Fibroblast of lung (primary cell): ENCODE results near the gene PRDX4. TPM values are rescaled to one million over a fixed set of nuclear protein-coding genes. Genes with fewer than 3 reads are reported as not detected.

Experiments used
- DNase-seq, 2 donors: peaks; one replicate each; pipeline versions ENCODE4 v3.0.0 to v3.0.0-alpha.2; 2010; ENCODE audit warnings: low read depth in 2 of 2
- H2AFZ ChIP-seq: 2 replicates; pipeline ENCODE4 v1.5.1; 2012; ENCODE audit warnings: low read length, control low read depth, inconsistent platforms
- H3K27ac ChIP-seq: 2 replicates; pipeline ENCODE4 v1.5.1; 2011; ENCODE audit warnings: low read length, control low read depth; ENCODE audit not compliant: insufficient read depth
- H3K27me3 ChIP-seq: 2 replicates; pipeline ENCODE4 v1.5.1; 2011; ENCODE audit warnings: mild to moderate bottlenecking, low read length; ENCODE audit not compliant: control insufficient read depth, insufficient read depth
- H3K36me3 ChIP-seq: 2 replicates; pipeline ENCODE4 v1.5.1; 2011; ENCODE audit warnings: low read length; ENCODE audit not compliant: control insufficient read depth, insufficient read depth
- H3K4me1 ChIP-seq: 2 replicates; pipeline ENCODE4 v1.5.1; 2011; ENCODE audit warnings: low read length; ENCODE audit not compliant: control insufficient read depth, insufficient read depth; ENCODE audit errors: extremely low read depth
- H3K4me2 ChIP-seq: 2 replicates; pipeline ENCODE4 v1.5.1; 2011; ENCODE audit warnings: low read length, control low read depth; ENCODE audit not compliant: insufficient read depth; ENCODE audit errors: extremely low read depth
- H3K4me3 ChIP-seq, 4 experiments: fragments of 200-600 bp in 1 of 4; sonication (generic) in 1 of 4; replicated peaks in 1 of 4; 2 replicates each; pipeline ENCODE4 v1.5.1; 2011 to 2016; ENCODE audit warnings: low read length in 4 of 4, low read depth in 3 of 4, mild to moderate bottlenecking in 3 of 4, control low read depth in 2 of 4, inconsistent platforms in 1 of 4, mixed read lengths in 1 of 4; ENCODE audit not compliant: insufficient read depth in 1 of 4; ENCODE audit errors: control extremely low read depth in 1 of 4
- H3K79me2 ChIP-seq: 2 replicates; pipeline ENCODE4 v1.5.1; 2012; ENCODE audit warnings: mild to moderate bottlenecking, low read length, inconsistent platforms; ENCODE audit not compliant: control insufficient read depth, insufficient read depth
- H3K9ac ChIP-seq: 2 replicates; pipeline ENCODE4 v1.5.1; 2011; ENCODE audit warnings: mild to moderate bottlenecking, low read length, control low read depth; ENCODE audit not compliant: insufficient read depth
- H3K9me3 ChIP-seq: 2 replicates; pipeline ENCODE4 v1.5.1; 2012; ENCODE audit warnings: low read depth, low read length; ENCODE audit not compliant: control insufficient read depth, insufficient read depth
- H4K20me1 ChIP-seq: 2 replicates; pipeline ENCODE4 v1.5.1; 2011; ENCODE audit warnings: low read length; ENCODE audit not compliant: control insufficient read depth, insufficient read depth; ENCODE audit errors: extremely low read depth
- CTCF ChIP-seq, 2 donors: IDR thresholded peaks in 1 of 2; conservative IDR thresholded peaks in 1 of 2; 1 replicate in 1 of 2; 2 replicates in 1 of 2; pipeline ENCODE4 v1.5.1; 2011 to 2012; ENCODE audit warnings: low read length in 2 of 2, control low read depth in 1 of 2, inconsistent platforms in 1 of 2, low read depth in 1 of 2, mild to moderate bottlenecking in 1 of 2
- EZH2 ChIP-seq: IDR thresholded peaks from 2 replicates; pipeline ENCODE4 v1.5.1; 2012; ENCODE audit warnings: low read length, control low read depth, mild to moderate bottlenecking; ENCODE audit errors: missing control alignments
- polyA plus RNA-seq, 2 donors: library from polyadenylated mRNA; depleted of rRNA in 1 of 2; stranded (reverse) in 1 of 2; unstranded in 1 of 2; fragments of >200 nt; gene quantifications; 2 replicates each; pipeline ENCODE4 v1.2.1, GENCODE V29; 2011 to 2012; ENCODE audit warnings: missing spikeins in 1 of 2
- total RNA-seq: library from RNA; depleted of rRNA; stranded (reverse); fragments of >200 nt; gene quantifications from 2 replicates; pipeline ENCODE4 v1.2.1, GENCODE V29; 2014

PRDX4 gene
- total and polyA plus RNA-seq, 2 donors (not counting 1 experiment from before 2014, with no cell fraction given): 163 to 189 TPM

GRCh38 chrX:23661671-23662070 is 5.6 kb upstream of the PRDX4 start:
- TF ChIP-seq CTCF (conservative IDR thresholded peaks at IDR 0.05 in 1 of 2, IDR thresholded peaks at IDR 0.05 in 1 of 2; ENCODE audit: low read depth in 1 of 2, low read length in 2 of 2) (no peak), EZH2 (no peak)
- Histone ChIP-seq H4K20me1 (no peaks in the 10 kb centered on the region), H3K9ac (no peak overlapping the region), H3K9me3 (no peaks in the 10 kb centered on the region), H3K27ac (no peak overlapping the region), H3K4me1 (no peaks in the 10 kb centered on the region), H2AFZ (no peak overlapping the region), H3K4me2 (no peak overlapping the region), H3K36me3 (no peaks in the 10 kb centered on the region), H3K4me3 (no peak overlapping the region), H3K27me3 (no peaks in the 10 kb centered on the region), H3K79me2 (no peaks in the 10 kb centered on the region)
- DNase-seq: peak; percentile 34 to 67

GRCh38 chrX:23662187-23662586 is 5.1 kb upstream of the PRDX4 start:
- Histone ChIP-seq H3K9me3 (no peaks in the 10 kb centered on the region), H3K4me2 (no peak overlapping the region), H3K4me1 (no peaks in the 10 kb centered on the region), H4K20me1 (no peaks in the 10 kb centered on the region), H3K27me3 (no peaks in the 10 kb centered on the region), H3K4me3 (no peak overlapping the region), H3K27ac (no peak overlapping the region), H2AFZ (no peak overlapping the region), H3K9ac (no peak overlapping the region), H3K79me2 (no peaks in the 10 kb centered on the region), H3K36me3 (no peaks in the 10 kb centered on the region)
- no peak for DNase-seq
- TF ChIP-seq CTCF (conservative IDR thresholded peaks at IDR 0.05 in 1 of 2, IDR thresholded peaks at IDR 0.05 in 1 of 2; ENCODE audit: low read depth in 1 of 2, low read length in 2 of 2) (no peak), EZH2 (no peak)

- no peaks in the 10 kb centered on the region for H3K27me3 ChIP-seq
- DNase-seq: peak; percentile 14 to 67
- H3K4me3 ChIP-seq: no peak overlapping the region
- no peak overlapping the region for H3K27ac ChIP-seq
- H3K4me2 ChIP-seq: no peak overlapping the region
- H4K20me1 ChIP-seq: no peaks in the 10 kb centered on the region
- no peak overlapping the region for H3K9ac ChIP-seq
- H2AFZ ChIP-seq: no peak overlapping the region
- H3K36me3 ChIP-seq: no peaks in the 10 kb centered on the region
- H3K79me2 ChIP-seq: peaks cover under 1% of the 10 kb centered on the region
- TF ChIP-seq CTCF (conservative IDR thresholded peaks at IDR 0.05 in 1 of 2, IDR thresholded peaks at IDR 0.05 in 1 of 2; ENCODE audit: low read depth in 1 of 2, low read length in 2 of 2) (no peak), EZH2 (no peak)
- H3K4me1 ChIP-seq: no peaks in the 10 kb centered on the region
- H3K9me3 ChIP-seq: no peaks in the 10 kb centered on the region
Observed at GRCh38 chrX:23662853-23663252, 4.4 kb upstream of the PRDX4 start.
